ENCODE data around the gene OBP2B. TPM values are rescaled to one million over a fixed set of nuclear protein-coding genes. Genes with fewer than 3 reads are reported as not detected.
"Not testable (repeated sequence)": the region's sequence is repeated elsewhere in the genome, so short reads cannot be mapped to it uniquely, and the experiment has no call there.

The OBP2B gene, protein sequence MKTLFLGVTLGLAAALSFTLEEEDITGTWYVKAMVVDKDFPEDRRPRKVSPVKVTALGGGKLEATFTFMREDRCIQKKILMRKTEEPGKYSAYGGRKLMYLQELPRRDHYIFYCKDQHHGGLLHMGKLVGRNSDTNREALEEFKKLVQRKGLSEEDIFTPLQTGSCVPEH
- polyA plus RNA-seq (ENCODE audit: insufficient read length in 4 of 4) = under 1 TPM in 1 of 4 donors, not detected in 3; 0.30 TPM

DNA sequence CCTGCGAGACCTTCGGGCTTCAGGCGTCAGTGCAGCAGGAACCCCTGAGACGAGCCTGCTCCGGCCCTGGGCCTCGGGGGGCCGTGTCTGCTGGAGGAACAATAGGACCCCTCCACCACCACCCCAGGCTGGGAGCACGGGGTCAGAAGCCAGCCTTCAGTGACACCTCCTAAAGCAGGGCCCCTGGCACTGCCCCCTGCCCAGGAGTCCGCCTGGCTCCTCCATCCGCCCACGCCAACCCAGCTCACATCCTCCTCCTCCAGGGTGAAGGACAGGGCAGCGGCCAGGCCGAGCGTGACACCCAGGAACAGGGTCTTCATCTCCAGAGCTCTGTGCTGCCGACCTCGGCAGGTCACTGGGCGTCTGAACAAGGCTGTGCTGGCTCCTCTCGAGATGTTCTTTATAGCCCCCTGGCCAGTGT lies at the start of gene OBP2B:
TSS of gene OBP2B (minus strand) at position 371 of the 421 bp plus-strand sequence. CDS start at position 320, 51 bp downstream.
- not testable (repeated sequence) for DNase-seq (ENCODE audit: low read depth in 4 of 4, low spot score in 3 of 4)

DNA sequence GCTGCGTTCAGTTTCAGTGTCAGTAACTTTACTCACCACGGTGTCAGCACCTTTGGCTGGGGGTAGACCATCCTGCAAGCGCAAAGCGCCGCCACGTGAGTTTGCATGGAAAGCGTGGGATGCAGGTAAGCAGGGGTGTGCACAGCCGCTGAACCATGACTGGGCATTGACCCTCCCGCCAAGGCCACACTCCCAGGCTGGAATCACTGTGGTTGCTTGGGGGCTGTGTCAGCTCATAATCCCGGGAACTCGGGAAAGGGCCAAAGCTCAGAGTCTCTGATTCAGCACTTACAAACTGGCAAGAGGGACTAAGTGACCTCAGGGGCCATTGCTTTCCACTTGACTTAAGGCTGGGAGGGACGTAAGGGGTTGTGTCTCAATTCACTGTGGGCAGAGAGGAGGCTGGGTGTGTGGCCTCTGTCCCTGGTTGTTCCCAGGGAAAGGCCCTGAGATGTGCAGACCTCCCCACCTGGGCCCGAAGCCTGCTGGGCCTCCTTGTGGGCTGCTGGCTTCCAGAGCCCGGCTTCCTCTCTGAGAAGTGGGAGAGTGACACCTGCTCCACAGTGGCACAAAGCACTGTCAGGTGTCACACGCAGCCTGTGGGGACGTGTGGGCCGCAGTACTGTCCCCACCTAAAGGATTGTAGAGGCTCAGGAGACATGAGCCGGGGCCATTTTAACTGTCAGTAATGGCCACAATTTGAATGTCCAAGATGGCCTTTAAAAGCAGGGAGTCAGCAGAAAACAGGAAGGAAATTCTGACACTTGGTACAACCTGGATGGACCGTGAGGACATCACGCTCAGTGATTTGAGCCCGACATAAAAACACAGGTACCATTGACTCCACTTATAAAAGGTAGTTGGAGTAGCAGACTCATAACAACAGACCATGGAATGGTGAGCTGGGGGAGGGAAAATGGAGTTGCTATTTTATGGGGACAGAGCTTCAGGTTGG lies 49.3 kb upstream of the OBP2B start:
- DNase-seq (ENCODE audit: low read depth in 4 of 4, low spot score in 3 of 4) = no peak

DNA sequence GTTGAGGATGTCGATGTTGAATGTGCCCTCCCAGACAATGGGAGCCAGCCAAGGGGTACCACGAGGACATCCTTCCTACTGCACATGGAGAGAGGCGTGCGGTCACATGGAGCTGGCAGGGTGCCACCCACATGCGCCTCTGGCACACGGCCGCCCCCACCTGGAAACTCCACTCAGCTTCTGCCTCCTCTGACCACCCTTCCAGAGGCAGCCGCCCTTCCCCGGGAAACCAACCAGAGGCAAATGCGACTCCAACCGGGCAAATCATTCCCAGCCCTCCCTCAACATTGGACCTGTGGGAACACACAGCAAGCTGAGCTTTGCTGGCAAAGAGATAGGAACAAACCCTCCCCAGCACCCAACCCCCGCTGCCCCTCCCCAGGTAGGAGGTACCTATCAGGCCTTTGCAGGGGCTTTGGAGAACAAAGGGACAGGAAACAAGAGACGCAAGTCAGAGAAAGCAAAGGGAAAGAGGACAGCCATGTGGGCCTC lies 48.5 kb upstream of the OBP2B start:
- no peak for DNase-seq (ENCODE audit: low read depth in 4 of 4, low spot score in 3 of 4)

DNA sequence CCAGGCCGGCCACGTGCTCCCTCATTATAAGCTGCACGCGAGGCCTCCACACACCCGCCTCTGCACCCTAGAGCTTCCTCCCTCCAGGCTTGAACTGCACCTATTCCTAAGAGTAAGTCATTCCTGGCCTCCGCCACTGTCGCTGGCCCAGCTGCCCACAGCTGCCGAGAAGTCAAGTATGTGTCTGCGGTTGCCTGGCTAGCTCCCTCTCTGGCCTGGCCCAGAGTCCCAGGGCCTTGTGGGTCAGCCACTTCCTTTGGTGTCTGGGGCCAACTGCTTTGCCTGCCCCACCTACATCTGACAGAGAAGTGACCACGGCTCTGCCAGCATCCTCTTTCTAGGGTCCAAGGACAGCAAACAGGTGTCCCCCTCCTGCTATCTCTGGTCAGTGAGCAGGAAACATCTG lies 47.6 kb upstream of the OBP2B start:
- DNase-seq (ENCODE audit: low read depth in 4 of 4, low spot score in 3 of 4) = no peak

DNA sequence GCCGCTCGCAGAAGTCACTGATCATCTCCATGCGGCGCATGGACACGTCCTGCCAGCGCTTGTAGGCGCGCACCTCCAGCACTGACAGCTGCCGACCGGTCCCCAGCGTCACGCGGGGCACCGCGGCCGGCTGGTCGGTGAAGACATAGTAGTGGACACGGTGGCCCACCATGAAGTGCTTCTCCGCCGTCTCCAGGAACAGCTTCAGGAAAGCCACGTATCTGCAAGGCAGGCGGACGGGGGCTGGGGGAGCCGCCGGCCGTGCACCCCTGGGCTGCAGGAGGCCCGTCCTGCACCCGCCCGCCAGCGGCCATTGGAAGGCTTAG lies 47.0 kb upstream of the OBP2B start:
- no peak for DNase-seq (ENCODE audit: low read depth in 4 of 4, low spot score in 3 of 4)

DNA sequence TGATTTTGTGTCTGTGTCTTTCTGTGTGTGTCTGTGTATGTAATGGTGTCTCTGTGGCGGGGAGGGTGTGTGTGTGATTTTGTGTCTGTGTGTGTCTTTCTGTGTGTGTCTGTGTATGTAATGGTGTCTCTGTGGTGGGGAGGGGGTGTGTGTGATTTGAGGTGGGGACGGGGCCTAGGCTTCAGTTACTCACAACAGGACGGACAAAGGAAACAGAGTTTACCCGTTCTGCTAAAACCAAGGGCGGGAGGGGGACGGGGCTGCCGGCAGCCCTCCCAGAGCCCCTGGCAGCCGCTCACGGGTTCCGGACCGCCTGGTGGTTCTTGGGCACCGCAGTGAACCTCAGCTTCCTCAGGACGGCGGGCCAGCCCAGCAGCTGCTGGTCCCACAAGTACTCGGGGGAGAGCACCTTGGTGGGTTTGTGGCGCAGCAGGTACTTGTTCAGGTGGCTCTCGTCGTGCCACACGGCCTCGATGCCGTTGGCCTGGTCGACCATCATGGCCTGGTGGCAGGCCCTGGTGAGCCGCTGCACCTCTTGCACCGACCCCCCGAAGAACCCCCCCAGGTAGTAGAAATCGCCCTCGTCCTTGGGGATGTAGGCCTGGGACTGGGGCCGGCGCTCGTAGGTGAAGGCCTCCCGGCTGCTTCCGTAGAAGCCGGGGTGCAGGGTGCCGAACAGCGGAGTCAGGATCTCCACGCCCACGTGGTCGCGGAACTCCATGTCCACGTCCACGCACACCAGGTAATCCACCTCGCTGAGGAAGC lies 46.5 kb upstream of the OBP2B start:
- no peak for DNase-seq (ENCODE audit: low read depth in 4 of 4, low spot score in 3 of 4)

DNA sequence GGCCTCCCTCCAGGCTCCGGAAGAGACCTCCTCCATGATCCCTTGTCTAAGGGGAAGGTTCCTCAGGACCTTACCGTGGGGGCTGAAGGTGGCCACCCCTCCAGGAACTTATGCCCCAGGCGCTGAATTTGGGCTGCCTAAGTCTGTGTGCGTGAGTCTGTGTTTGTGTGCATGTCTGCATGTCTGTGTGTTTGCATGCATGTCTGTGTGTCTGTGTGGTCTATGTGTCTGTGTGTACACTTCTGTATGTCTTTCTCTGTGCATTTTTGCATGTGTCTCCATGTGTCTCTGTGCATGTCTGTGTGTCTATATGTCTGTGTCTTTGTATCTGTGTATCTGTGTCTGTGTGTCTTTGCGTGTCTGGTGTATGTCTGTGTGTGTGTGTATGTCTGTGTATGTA lies 45.4 kb upstream of the OBP2B start:
- no peak for DNase-seq (ENCODE audit: low read depth in 4 of 4, low spot score in 3 of 4)

DNA sequence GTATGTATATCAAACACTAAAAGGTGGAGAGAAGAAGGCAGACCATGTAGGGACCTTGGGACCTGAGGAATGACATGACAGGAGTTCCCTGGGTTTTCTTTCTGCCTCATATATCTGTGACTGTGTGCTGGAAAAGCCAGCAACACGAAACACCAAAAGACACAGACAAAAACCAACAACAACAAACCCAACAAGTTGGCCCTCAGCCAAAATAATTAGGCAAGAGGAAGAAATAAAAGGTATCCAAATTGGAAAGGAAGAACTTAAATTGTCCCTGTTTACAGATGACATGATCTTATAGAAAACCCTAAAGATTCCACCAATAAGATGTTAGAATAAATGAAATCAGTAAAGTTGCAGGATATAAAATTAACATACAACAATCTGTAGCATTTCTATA lies 44.2 kb upstream of the OBP2B start:
- no peak for DNase-seq (ENCODE audit: low read depth in 4 of 4, low spot score in 3 of 4)

DNA sequence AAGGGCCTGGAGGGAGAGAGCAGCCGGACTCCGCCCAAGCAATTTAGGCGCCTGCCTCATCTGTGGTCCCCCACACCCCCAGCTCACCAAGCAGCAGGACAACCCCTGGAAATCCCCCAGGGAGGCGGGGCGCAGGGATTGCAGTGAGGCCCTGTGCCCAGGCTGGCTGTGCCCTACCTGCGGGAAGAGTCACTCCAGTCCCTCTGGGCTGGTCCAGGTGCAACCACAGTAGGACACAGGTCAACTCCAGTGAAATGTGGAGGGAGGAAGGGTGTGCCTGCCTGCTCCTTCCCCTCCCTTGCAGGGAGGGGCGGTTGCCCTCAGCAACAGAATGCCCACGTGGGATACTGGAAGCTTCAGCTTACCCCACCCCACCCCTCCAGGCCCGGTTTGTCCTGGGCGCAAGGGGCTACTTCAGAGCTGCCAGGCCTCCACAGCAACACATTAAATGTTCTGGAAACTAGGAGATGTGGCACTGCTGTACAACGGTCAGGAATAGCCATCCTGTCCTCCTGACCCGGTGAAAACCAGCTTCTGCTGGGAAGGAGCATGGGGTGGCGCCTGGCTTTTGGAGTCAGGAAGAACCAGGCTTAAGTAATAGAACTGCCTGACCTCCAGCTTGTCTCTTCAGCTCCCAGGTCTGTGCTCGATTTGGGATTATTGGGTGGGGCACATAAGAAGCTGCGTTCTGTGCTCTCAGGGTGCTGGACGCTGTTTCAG lies 43.4 kb upstream of the OBP2B start:
- no peak for DNase-seq (ENCODE audit: low read depth in 4 of 4, low spot score in 3 of 4)

DNA sequence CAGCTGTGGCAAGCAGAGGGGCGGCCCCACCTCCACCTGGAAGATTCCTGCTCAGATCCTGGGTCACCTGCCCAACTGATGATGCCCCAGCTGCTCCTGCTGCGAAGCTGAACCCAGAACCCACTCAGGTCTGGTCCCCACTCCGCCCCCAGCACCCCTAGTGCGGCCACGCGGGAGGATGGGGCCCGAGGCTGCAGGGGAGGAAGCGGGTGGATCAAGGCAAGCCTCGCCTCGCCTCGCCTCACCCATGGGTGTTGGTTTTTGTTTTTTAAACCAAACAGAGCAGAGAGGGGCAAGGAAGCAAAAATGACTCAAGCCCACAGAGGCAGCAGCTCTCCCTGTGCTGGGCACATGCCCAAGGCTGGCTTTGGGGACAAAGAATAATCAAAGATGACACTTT lies 42.7 kb upstream of the OBP2B start:
- DNase-seq (ENCODE audit: low read depth in 4 of 4, low spot score in 3 of 4) = no peak

DNA sequence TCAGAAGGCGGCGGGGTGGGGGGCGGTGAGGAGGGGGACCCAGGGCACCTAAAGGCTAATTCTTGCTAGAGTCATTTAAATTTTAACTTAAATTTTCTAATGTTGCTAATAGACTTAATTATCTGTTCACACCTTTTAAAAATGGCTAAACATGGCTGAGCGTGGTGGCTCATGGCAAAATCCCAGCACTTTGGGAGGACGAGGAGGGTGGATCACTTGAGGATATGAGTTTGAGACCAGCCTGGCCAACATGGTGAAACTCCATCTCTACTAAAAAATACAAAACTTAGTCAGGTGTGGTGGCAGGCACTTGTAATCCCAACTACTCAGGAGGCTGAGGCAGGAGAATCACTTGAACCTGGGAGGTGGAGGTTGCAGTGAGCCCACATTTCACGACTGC lies 42.2 kb upstream of the OBP2B start:
- DNase-seq (ENCODE audit: low read depth in 4 of 4, low spot score in 3 of 4) = not testable (repeated sequence)

DNA sequence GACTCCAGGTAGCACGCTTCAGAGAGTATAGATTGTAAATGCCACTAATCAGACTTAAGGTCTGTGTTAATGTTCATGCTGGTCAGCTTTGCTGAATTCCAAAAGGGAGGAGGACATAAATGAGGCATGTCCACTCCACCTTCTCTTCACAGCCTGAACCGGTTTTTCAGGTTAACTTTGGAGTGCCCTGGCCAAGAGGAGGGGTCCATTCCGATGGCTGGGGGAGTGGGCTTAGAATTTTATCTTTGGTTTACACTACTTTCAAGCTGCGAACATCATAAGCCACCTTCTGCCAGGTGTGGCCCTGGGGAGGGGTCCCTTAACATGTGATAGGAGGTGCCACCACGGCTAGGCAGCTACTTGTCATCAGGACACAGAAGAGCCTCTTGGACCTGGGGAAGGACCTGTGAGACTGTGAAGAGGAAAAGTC lies 41.7 kb upstream of the OBP2B start:
- DNase-seq (ENCODE audit: low read depth in 4 of 4, low spot score in 3 of 4) = peak in 1 of 4 donors; percentile 55

DNA sequence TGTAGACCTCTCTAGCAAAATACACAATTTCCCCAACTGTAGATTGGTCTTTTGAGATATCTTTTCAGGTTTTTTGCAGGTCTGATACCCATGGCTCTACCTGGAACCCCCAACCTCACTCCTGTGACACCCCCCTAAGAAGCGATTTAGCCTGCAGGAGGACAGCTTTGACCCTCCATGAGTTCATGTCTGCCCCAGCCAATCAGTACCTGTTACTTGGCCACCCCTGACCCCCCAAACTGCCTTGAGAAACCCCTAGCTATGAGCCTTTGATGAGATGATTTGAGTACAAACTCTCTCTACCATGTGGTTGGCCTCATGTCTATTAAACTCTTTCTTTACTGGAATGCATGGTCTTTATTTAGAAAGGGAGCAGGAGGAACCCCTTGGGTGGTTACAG lies 40.3 kb upstream of the OBP2B start:
- DNase-seq (ENCODE audit: low read depth in 4 of 4, low spot score in 3 of 4) = no peak

DNA sequence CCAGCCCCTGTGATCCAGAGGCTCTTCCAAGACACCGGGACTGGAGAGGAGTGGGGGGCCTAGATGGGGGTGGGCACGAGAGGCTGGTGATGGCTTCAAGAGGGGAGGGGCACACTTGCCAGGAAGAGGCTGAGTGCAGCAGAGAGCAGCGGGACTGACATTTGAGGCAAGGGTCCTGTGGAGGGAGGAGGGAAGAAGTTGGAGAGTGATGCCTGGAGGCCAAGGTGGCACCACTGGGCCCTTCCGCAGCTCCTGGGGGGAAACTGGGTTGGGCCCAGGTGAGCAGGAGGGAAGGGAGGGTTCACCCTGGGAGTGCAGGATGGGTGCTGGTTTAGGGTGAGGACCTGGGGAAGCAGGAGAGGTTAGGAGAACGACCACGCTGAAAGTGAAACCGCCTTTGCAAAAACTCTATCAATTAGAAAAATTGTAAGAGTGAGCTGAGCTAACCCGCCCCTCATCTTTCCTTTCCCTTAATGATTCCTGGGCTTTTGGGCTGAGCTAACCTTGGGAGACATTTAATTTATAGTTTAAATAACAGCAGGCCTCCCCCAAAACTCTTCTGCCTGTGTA lies 39.8 kb upstream of the OBP2B start:
- DNase-seq (ENCODE audit: low read depth in 4 of 4, low spot score in 3 of 4) = no peak

DNA sequence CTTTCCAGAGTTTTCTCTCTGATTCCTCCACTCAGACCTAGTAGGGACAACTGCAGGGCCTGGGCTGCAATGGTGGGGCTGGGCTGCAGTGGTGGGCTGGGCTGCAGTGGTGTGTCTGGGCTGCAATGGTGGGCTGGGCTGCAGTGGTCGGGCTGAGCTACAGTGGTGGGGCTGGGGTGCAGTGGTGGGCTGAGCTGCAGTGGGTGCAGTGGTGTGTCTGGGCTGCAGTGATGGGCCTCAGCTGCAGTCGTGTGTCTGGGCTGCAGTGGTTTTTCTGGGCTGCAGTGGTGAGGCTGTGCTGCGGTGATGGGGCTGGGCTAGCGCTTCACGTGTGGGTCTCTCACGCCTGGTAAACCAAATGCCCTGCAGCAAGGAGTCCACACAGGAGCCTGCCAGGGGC lies 38.6 kb upstream of the OBP2B start:
- no peak for DNase-seq (ENCODE audit: low read depth in 4 of 4, low spot score in 3 of 4)

DNA sequence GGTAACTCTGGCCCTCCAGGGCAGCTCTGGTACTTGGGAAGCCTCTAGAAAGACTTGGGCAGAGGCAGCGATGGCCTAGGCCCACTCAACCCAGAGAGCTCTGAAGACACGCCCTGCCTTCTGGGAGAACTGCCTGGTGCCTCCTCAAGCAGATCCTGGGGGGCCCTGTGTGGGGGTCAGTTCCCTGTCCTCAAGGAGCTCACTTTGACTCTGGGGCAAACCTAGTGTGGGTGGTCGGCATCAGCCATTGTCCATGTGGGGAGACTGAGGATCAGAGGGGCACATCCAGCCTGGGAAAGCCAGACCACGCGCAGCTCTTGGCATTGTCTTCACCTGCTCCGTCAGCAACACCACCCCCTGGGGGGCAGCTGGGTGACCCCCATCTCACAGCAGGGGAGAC lies 37.9 kb upstream of the OBP2B start:
- no peak for DNase-seq (ENCODE audit: low read depth in 4 of 4, low spot score in 3 of 4)

DNA sequence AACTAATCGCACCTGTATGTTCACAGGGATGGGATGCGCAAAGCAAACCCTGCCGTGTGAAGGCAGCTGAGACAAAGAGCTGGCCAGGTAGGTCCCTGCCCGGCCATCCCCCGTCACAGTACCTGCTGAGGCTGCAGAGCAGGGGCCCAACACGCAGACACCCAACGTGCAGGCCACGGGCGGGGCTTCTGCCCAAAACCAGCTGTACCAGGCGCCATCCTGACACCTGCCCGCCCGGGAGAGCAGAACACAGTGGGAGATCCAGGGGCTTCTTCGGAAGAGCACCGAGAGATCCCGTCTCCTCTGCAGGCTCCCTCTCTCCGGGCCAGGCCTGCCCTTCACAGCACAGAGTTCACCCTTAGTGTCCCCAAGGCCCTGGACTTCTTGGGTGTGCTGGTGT lies 37.5 kb upstream of the OBP2B start:
- DNase-seq (ENCODE audit: low read depth in 4 of 4, low spot score in 3 of 4) = no peak

DNA sequence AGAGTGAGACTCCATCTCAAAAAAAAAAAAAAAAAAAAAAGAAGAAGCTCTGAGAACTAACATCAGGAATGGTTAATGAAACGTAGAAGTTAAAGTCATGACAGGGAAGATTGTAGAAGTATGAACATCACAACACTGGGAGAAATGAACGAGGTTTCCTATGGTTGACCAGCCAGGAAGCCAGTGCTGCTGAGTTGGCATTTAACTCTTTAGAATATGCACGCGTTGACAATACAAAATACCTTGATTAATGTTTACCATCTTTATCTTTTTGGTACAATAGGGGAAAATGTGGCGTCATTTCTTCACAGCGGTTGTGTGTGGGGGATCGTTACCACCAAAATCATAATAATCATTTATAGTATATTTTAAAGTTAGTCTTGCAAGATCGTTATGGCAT lies 33.9 kb upstream of the OBP2B start:
- no peak for DNase-seq (ENCODE audit: low read depth in 4 of 4, low spot score in 3 of 4)

DNA sequence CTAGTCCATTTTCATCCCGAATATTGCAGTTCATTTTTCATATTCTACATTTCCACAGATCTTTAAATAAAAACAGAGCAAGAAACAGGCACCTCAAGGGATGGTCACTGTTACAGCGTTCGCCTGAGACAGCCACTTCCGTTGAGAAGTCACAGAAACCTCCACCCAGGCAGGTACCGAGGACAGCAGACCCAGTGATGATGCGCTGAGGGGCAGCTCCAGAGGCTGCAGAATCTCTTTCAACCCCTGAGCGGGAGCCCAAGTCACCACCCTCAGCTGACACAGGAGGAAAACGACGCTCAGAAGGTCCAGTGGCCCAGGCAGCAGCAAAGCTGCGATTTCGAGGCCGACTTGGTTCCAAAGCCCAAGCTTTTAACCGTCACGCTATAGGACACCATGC lies 33.2 kb upstream of the OBP2B start:
- DNase-seq (ENCODE audit: low read depth in 4 of 4, low spot score in 3 of 4) = no peak

DNA sequence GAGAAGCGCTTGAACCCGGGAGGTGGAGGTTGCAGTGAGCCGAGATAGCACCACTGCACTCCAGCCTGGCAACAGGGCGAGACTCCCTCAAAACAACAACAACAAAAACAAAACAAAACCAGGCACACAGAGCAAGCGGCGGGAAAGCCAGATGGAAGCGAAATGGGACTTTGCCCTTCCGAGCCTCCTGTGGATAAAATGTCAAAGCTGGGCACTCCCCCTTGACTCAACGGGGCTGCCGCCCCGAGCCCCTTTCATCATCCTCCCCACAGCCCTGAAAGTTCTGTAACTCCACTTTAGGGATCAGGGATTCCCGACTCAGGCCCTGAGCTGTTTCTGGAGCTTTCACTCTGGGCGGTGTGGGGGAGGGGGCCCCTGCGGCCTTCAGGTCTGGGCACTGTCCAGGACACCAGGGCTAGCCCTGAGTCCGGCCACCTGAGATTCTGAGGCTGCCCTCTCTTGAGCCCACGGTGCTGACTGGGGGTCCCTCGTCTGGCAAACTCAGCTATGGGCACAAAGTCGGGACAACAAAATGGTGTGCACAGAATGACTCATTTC lies 30.6 kb upstream of the OBP2B start:
- DNase-seq (ENCODE audit: low read depth in 4 of 4, low spot score in 3 of 4) = no peak
